ENCODE measurements around the gene PDCD1LG2.

GRCh38 chr9:5529683-5530221 is 19.4 kb downstream of the PDCD1LG2 start:
- TF ChIP-seq, protein P1, sequence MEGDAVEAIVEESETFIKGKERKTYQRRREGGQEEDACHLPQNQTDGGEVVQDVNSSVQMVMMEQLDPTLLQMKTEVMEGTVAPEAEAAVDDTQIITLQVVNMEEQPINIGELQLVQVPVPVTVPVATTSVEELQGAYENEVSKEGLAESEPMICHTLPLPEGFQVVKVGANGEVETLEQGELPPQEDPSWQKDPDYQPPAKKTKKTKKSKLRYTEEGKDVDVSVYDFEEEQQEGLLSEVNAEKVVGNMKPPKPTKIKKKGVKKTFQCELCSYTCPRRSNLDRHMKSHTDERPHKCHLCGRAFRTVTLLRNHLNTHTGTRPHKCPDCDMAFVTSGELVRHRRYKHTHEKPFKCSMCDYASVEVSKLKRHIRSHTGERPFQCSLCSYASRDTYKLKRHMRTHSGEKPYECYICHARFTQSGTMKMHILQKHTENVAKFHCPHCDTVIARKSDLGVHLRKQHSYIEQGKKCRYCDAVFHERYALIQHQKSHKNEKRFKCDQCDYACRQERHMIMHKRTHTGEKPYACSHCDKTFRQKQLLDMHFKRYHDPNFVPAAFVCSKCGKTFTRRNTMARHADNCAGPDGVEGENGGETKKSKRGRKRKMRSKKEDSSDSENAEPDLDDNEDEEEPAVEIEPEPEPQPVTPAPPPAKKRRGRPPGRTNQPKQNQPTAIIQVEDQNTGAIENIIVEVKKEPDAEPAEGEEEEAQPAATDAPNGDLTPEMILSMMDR (IDR thresholded peaks at IDR 0.05), result no peak
- TF ChIP-seq EP300 (IDR thresholded peaks at IDR 0.05), result no peak

Data from stomach (tissue), 4 donors.